Lung (tissue), 12 donors: Measurements from ENCODE around the gene FOXP4. TPM values are rescaled to one million over a fixed set of nuclear protein-coding genes. Genes with fewer than 3 reads are reported as not detected.

Experiments
- ATAC-seq: fragments of 200-7000 bp; cut with Tn5 transposase; one replicate; pipeline ENCODE4 v1.9.1; 2020; ENCODE audit warnings: moderate number of reproducible peaks; ENCODE audit not compliant: insufficient read depth, low FRiP score
- DNase-seq, 3 donors: peaks; one replicate each; pipeline ENCODE4 v3.0.0-alpha.2; 2013 to 2017
- H3K27ac ChIP-seq, 2 donors: one replicate each; pipeline ENCODE4 v1.5.1; 2013; ENCODE audit warnings: mild to moderate bottlenecking in 2 of 2, moderate library complexity in 2 of 2, control low read depth in 1 of 2, inconsistent platforms in 1 of 2, low read depth in 1 of 2, low read length in 1 of 2
- H3K27me3 ChIP-seq, 3 donors: one replicate each; pipeline ENCODE4 v1.5.1; 2013; ENCODE audit warnings: low read length in 2 of 3; ENCODE audit not compliant: control insufficient read depth in 3 of 3, insufficient read depth in 3 of 3
- H3K36me3 ChIP-seq, 4 donors: one replicate each; pipeline ENCODE4 v1.5.1; 2013; ENCODE audit warnings: low read length in 4 of 4, mild to moderate bottlenecking in 1 of 4, moderate library complexity in 1 of 4; ENCODE audit not compliant: control insufficient read depth in 4 of 4, insufficient read depth in 4 of 4
- H3K4me1 ChIP-seq, 5 donors: one replicate each; pipeline ENCODE4 v1.5.1; 2013; ENCODE audit warnings: low read length in 5 of 5, mild to moderate bottlenecking in 2 of 5, moderate library complexity in 1 of 5; ENCODE audit not compliant: control insufficient read depth in 5 of 5, insufficient read depth in 5 of 5
- H3K4me3 ChIP-seq: one replicate; pipeline ENCODE4 v1.5.1; 2013; ENCODE audit warnings: mild to moderate bottlenecking, control low read depth, moderate library complexity
- H3K9ac ChIP-seq, 2 donors: one replicate each; pipeline ENCODE4 v1.5.1; 2013; ENCODE audit warnings: low read length in 2 of 2, control low read depth in 1 of 2; ENCODE audit not compliant: insufficient read depth in 1 of 2
- H3K9me3 ChIP-seq, 4 donors: one replicate each; pipeline ENCODE4 v1.5.1; 2013; ENCODE audit warnings: low read length in 3 of 4, mild to moderate bottlenecking in 1 of 4, moderate library complexity in 1 of 4; ENCODE audit not compliant: control insufficient read depth in 4 of 4, insufficient read depth in 3 of 4
- WGBS, 2 donors: extraction: QIAGEN DNeasy Blood & Tissue Kit; methylation state at CpG; one replicate each; pipeline ENCODE4 v1.1.7; 2013; 5-methylcytosine and 5-hydroxymethylcytosine counted together
- polyA plus RNA-seq, 2 donors: library from polyadenylated mRNA; stranded (reverse); fragments of 200-250 nt; gene quantifications; one replicate each; pipeline ENCODE4 v1.2.1, GENCODE V29; 2013
- total RNA-seq, 2 donors: library from RNA; depleted of rRNA in 1 of 2; stranded (reverse); fragments of >200 nt in 1 of 2; gene quantifications; one replicate each; pipeline ENCODE4 v1.2.1, GENCODE V29; 2014 to 2021
- TF ChIP-seq, protein P1 (sequence below): IDR thresholded peaks from 2 replicates; pipeline ENCODE4 v1.5.1; 2012; ENCODE audit warnings: mild to moderate bottlenecking; ENCODE audit errors: control extremely low read depth, extremely low read depth
- donor health status: control.
- donor health status: control.
- donor health status: Bipolar disorder and iron deficiency.
- donor health status: healthy.
- donor health status: DM: yes; HTN: yes; CAD: no.

FOXP4 gene
- total and polyA plus RNA-seq, 4 donors: 12.8 to 35.0 (median 22.2) TPM

DNA sequence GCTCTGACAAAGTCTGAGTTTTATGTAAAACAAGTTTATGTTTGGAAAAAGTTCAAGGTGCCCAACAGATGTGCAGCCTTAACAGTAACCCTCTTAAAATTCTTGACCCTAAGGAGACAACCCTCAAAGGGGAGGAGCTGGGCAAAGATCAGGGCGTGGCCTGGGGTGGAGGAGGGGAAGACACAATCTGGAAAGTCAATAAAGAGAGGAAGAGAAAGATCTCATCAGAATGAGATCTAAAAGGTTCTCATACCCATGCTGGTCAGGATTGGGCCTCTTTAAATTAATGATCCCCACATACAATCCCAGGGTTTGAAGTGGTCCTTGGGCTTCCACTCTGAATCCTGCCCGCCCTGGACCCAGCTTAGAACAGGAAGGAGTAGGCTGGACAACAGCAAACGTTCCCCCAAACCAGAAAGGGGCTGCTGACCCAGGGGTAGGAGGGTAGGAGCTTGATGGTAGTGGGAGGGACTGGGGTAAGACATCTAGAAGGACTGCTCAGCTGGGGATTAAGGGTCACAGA is 33.0 kb downstream of the FOXP4 start:
- Histone ChIP-seq H3K36me3 (peaks cover 0 to 7% (median 2%) of the 10 kb centered on the region in 4 donors), H3K27me3 (no peaks in the 10 kb centered on the region), H3K9me3 (no peaks in the 10 kb centered on the region), H3K4me1 (peaks cover 0 to 21% (median 17%) of the 10 kb centered on the region in 5 donors), H3K4me3 (no peak overlapping the region), H3K9ac (no peak overlapping the region), H3K27ac (no peak overlapping the region)
- ATAC-seq (no peak), DNase-seq (no peak)
- TF ChIP-seq, protein P1, sequence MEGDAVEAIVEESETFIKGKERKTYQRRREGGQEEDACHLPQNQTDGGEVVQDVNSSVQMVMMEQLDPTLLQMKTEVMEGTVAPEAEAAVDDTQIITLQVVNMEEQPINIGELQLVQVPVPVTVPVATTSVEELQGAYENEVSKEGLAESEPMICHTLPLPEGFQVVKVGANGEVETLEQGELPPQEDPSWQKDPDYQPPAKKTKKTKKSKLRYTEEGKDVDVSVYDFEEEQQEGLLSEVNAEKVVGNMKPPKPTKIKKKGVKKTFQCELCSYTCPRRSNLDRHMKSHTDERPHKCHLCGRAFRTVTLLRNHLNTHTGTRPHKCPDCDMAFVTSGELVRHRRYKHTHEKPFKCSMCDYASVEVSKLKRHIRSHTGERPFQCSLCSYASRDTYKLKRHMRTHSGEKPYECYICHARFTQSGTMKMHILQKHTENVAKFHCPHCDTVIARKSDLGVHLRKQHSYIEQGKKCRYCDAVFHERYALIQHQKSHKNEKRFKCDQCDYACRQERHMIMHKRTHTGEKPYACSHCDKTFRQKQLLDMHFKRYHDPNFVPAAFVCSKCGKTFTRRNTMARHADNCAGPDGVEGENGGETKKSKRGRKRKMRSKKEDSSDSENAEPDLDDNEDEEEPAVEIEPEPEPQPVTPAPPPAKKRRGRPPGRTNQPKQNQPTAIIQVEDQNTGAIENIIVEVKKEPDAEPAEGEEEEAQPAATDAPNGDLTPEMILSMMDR: no peak
- WGBS, 2 donors: 56 to 70% methylated on average over 3 of the region's 3 CpGs

DNA sequence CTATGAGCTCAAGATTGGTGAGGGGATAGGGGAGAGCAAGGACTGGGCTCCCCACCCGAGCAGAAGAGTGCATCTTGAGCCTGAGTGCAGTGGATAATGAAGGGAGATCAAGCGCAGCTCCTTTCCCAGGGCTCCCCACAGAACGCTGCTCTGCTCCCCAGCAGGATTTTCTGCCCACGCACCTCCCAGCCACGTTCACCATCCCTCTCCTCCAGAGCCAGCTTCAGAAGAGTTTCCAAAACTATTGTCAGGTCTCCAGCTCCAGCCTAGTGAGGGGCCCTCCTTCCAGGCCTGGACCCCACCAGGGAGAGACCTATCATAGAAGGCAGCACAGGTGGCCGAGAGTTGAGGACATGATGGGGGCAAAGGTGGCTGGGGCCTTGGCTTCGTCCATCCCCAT is 34.5 kb downstream of the FOXP4 start:
- Histone ChIP-seq H3K36me3 (peaks cover 0 to 16% (median 2%) of the 10 kb centered on the region in 4 donors), H3K4me1 (peaks cover 0 to 21% (median 17%) of the 10 kb centered on the region in 5 donors), H3K9me3 (no peaks in the 10 kb centered on the region), H3K27ac (no peak overlapping the region), H3K9ac (no peak overlapping the region), H3K27me3 (no peaks in the 10 kb centered on the region), H3K4me3 (no peak overlapping the region)
- TF ChIP-seq, protein P1: no peak
- 93 to 95% methylated on average over 7 of the region's 7 CpGs for WGBS, 2 donors
- ATAC-seq: no peak
- no peak for DNase-seq

DNA sequence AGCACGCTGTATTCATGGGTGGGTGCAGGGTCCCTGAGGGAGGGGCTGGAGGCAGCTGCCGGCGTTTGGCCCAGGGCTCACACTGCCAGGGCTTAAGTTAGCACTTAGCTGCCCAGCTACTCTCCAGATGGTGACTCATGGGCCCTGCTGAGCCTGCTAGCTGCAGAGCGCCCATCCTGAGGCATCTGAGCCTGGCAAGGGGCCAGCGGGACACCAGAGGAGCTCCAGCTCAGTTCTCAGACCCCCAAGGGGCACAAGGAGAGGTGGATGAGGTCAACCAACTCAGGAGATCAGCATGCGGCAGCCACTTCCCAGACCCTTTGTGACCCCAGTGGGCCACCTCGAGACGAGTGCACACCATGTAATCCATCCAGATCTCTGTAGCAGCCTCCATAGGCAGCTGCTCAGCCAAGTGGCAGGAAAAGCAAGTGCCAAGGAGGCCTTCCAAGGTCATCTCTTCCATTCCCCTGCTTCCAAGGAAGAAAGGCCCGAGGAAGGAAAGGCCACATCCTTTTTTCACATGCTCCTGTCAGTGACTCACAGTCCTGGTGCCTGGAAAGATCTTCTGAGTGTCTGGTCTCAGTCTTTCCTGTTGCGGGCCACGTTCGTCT is 35.3 kb downstream of the FOXP4 start:
- no peak overlapping the region for H3K9ac ChIP-seq
- H3K36me3 ChIP-seq: peaks cover 0 to 19% (median 2%) of the 10 kb centered on the region in 4 donors
- no peak for DNase-seq
- ATAC-seq: no peak
- WGBS, 2 donors: 77 to 87% methylated on average over 12 of the region's 12 CpGs
- no peaks in the 10 kb centered on the region for H3K9me3 ChIP-seq
- H3K27ac ChIP-seq: no peak overlapping the region
- TF ChIP-seq, protein P1: no peak
- no peaks in the 10 kb centered on the region for H3K27me3 ChIP-seq
- H3K4me3 ChIP-seq: no peak overlapping the region
- peaks cover 0 to 24% (median 17%) of the 10 kb centered on the region in 5 donors for H3K4me1 ChIP-seq
